Activated CD8-positive, alpha-beta memory T cell treated with anti-CD3 and anti-CD28 coated beads, Interleukin-2, amount 50 U/mL, for 4 hours (primary cell): ENCODE data around the gene SLC12A4.
"Not testable (repeated sequence)": the region's sequence is repeated elsewhere in the genome, so short reads cannot be mapped to it uniquely, and the experiment has no call there.

Experiments
- DNase-seq: peaks from one replicate; pipeline ENCODE4 v3.0.0-alpha.2; 2020

Gene SLC12A4

DNA sequence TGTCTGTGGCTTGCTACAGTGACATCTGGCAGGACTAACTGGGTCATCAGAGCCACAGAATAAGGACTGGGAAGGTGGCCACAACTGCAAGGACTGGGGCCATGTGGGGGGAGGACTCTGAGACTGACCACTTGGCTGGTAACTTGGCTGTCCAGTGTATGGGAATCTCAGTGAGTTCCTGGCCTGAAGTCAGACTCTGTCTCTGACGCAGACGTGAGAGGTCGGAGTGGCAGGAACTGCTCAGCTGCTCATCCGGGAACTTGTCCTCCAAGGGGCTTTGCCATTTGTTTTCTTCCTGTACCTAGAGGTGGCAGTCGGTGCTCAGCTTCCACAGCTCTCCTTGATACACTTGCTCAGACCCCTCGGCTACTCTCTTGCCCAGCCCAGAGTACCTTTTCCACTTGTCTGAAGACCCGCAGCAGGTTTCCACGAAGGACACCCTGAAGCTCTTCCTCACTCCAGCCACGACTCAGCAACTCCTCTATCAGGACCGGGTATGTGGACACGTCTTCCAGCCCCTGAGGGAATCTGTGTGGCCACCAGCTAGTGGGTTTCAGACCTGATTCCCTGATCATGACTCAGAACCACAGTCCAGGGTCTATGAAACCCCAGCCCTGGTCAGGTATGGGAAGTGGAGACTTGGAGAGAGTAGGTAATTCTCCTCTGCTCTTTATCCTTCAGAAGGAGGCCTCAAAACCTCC is 19.2 kb upstream of the SLC12A4 start:
- no peak for DNase-seq

DNA sequence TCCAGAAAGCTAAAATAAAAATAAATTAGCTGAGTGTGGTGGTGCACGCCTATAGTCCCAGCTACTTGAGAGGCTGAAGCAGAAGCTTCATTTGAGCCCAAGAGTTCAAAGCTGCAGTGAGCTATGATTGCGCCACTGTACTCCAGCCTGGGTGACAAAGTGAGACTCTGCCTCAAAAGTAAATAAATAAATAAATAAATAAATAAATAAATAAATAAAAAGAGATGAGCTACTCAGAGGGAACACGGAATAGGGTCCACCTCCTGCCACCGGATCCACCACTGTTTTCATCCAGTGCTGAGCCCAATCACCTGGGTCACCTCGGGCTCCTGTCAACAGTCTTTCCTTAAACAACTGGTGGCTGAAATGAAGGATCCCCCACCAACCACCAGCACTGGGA is 18.5 kb upstream of the SLC12A4 start:
- DNase-seq = no peak

DNA sequence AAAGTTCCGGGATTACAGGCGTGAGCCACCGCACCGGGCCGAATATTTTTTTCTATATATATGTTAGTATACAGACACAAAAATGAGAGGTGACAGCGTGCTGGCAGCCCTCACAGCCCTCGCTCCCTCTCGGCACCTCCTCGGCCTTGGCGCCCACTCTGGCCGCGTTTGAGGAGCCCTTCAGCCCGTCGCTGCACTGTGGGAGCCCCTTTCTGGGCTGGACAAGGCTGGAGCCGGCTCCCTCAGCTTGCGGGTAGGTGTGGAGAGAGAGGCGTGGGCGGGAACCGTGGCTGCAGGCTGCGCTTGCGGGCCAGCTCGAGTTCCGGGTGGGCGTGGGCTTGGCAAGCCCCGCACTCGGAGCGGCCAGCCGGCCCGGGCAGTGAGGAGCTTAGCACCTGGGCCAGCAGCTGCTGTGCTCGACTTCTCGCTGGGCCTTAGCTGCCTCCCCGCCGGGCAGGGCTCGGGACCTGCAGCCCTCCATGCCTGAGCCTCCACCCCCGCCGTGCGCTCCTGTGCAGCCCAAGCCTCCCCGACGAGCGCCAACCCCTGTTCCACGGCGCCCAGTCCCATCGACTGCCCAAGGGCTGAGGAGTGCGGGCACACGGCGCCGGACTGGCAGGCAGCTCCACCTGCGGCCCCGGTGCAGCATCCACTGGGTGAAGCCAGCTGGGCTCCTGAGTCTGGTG is 13.7 kb upstream of the SLC12A4 start:
- no peak for DNase-seq

DNA sequence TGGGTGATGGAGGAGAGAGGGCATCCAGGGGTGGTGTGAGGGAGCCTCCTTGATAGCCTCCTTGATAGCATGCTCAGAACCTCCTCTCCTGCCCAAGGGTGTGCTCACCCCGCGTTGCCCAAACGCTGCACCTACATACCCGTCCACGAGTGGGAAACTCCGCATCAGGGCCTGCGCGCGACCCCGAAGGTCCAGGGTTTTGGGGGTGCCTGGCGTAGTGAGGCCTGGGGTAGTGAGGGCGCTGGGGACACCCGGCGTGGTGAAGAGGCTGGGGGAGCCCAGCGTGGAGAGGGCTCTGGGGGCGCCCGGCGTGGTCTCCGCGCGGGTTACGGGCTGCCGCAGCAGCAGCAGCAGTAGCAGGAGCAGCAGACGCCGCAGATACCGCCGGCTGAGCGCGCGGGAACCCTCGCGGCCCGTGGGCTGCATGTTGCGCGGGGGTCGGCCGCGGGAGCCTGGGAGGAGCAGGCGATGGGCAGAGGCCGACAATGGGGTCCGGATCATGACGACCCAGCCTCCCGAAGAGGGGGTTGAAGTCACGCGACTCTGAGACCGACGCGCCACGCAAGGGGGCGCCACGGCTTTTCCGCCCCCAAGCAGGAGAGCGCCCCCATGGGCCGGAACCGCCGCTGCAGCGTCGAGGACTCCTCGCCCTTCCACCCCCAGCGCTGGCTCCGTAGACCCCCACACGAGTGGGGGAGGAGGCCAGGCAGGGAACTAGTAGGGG is 11.7 kb upstream of the SLC12A4 start, which contains the start of gene DPEP3:
Gene DPEP3 (minus strand): TSS at position 545 of the 724 bp plus-strand sequence. CDS start 119 bp downstream, at position 426.
- DNase-seq = no peak

DNA sequence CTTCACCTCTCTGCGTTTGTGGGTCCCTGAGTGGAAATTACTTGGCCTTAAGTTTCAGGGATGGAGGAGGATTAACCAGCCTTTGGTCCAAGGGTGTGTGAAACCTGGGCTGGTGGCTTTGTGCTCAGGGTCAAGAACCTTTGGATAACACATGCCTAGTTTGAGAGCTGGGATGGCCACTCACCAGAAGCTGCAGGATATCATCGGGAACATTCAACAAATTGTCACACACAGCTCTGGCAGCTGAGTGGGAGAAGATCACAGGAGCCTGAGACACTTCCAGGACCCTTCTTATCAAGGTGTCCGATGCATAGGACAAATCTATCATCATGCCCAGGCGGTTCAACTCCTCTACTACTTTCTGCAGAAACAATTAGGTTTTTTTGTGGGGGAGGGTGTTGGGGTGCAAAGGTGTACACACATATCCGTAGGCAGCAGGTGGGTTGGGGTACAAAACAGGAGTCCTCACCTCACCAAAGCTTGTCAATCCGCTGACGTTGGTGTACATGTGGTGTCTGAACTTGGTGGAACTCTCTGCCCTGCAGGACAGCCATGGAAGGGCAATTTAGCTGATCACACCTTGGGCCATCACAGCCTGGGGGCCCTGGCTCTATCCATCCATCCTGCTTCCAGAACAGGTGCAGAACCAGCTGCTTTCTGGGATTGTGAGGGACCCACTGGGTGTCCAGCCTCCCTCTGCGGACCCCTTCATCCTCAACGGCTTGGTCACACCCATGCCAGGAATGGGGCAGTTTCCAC is 9.2 kb upstream of the SLC12A4 start:
- no peak for DNase-seq

DNA sequence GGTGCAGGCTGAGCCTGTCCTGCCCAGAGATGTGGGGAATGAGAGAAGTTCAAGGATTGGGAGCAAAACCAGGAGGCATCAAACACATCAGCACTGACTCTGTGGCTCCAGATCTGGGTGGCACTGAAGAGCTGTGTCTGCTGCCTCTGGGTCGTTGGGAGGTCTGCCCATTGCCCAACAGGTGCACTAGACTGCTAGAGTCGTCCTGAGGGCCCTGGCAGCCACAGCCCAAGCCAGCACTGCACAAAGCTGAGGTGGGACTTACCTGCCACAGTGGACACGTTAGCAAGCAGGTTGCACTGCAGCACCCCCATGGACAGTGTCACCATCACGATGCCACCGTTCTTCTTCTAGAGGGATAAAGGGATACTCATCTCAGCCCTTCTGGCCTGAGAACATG is 8.6 kb upstream of the SLC12A4 start:
- no peak for DNase-seq

DNA sequence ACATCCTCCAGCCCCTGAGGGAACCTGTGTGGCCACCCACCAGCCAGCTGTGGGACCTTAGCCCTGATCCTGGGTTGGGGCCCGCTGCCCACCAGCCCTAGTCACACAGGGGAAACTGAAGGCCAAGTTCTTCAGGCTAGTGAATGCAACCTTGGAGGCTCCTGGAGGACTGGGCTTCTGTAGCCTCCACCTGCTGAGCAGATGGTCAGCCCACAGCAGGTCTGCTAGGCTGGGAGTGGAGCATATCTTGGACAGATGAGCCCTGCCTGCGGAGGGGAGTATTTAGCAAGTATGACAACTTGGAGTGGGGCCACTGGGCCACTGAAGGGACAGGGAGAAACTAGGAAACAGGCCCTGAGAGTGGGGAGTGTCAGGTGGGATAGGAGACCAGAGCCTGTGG is 7.8 kb upstream of the SLC12A4 start:
- no peak for DNase-seq

DNA sequence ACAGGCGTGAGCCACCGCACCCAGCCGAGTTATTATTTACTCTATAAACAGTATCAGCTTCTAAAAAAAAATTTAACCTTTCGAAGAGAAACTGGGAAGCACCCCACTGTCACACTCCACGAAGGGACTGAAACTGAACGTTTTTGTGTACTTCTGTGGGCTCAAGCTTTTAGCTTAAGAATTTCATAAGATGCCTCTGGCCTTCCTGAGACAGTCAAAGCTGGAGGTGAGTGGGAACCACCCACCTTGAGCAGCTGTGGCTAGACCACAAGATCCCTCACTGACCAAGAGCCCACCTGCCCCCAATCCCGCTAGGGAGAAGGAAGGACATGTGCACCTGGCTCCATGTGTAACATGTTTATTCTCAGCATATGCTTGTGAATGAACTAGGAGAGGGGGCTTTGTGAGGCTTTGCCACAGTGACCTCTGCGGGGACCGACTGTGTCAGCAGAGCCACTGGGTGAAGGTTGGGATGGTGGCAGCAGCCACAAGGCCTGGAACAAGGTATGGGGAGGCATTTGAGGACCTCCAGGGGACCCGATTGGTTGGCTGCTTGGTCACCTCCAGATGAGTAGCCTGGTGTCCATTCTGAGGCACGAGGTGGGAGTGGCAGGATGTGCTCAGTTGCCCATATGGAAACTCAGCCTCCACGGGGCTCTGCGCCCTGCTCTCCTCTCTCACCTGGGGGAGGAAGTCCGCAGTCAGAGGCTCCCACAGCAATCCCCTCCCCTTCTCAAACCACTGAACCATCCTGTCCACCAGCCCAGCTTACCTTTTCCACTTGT is 7.1 kb upstream of the SLC12A4 start:
- DNase-seq = no peak

DNA sequence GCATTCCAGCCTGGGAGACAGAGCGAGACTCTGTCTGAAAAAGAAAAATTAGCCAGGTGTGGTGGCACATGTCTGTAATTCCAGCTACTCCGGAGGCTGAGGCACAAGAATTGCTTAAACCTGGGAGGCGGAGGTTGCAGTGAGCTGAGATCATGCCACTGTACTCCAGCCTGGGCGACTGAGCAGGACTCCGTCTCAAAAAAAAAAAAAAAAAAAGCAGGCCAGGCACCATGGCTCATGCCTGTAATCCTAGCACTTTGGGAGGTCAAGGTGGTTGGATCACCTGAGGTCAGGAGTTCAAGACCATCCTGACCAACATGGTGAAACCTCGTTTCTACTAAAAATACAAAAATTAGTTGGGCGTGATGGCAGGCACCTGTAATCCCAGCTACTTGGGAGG is 3.8 kb upstream of the SLC12A4 start:
- DNase-seq = not testable (repeated sequence)

DNA sequence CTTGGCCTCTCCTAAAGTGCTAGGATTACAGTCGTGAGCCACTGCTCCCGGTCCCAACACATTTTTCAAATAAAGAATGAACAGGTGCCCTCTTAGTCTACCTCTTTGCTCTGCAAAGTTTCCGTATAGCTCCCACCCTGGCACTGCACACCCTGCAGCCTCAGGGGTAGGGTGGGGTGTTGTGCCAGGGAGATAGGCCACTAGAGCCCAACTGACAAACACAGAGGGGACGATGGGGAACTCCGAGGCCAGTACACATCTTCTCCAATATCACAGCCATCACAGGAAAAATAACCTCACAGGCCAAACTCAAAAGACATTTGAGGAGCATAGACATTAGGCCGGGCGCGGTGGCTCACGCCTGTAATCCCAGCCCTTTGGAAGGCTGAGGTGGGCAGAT is 2.7 kb upstream of the SLC12A4 start:
- no peak for DNase-seq

DNA sequence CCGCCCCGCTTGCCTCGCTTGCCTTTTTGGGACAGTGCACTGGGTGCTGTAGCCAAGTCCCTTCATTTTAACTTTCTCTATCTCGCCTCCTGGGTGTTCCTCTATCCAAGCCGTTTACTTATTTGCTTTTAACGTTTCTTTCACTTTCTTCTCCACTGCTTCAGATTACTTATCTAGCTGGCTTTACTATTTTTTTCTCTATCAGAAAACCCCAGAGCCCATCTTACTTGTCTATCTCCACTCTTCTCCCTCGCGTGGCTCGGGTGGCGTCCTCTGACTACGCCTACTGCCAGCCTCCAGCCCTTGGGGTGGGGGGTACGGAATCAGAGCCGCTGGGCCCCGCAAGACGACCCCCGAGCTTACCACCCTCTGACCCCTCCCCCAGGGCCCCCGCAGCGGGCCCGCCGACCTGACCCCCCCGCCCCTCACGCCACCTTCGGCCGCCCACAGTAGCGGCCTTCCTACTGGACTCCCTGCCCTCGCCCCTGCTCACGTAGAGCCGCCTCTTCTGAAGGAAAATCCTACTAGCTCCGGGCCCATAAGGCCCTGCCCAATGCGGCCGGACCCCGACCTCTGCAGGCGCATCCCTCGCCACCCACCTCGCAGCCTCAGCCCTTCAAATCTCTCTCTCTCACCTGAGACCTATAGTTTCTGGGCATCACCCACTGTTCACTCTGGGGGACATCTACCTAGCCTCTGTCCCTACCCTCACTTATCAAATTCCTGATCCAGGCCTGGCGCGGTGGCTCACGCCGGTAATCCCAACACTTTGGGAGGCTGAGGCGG is 1.0 kb upstream of the SLC12A4 start:
- no peak for DNase-seq

DNA sequence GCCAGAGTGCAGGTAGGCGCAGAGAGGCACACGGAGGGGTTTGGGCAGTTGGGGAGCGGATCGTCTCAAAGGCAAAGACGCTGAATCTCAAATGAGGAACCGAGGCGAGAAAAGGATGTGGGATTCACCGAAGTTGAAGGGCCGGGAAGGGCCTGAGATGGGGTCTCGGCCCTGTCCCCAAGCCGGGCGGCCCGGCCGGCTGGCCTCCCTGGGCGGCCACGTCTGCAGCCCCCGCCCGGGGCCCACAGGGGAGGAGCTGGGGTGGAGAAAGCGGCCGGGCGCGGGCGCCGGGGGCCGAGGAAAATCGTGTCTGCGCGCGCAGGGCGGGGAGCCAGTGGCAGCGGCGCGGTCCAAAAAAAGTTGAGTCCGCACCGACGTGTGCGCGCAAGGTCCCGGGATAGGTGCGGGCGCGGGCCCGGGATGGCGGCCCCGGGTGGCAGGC is 458 bp downstream of the SLC12A4 start:
- no peak for DNase-seq

DNA sequence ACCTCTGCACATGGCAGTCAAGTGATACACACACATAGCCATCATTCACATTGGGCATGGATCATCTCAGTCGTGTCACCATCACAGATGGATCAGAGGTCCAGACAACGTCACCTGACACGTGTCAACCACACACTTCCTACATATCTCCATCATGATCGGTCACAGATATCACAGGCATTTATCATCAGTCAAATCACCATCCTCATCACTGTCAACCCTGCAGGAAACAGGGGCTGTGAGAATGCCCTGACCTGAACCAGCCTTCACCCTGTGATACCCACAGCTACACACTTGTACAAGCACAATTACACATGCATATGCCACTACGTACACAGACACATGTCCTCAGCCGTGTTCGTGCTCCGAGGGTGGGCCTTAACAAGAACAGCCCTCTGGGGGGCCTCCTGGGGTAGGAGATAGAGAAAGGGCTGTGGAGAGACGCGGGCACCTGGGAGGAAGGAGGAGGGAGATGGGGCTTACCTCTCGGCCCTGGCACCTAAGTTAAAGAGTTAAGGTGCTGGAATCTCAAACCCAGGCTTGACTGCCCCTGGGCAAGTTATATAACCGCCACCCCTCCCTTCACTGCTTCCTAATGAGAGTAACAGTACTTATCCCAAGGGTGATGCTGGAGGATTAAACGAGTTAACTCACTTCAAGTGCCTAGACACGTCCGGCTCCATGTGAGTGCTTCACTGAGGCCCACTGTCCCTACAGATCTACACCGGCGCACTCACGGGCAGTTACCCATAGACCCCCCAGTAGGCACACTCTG is 1.1 kb downstream of the SLC12A4 start:
- no peak for DNase-seq

DNA sequence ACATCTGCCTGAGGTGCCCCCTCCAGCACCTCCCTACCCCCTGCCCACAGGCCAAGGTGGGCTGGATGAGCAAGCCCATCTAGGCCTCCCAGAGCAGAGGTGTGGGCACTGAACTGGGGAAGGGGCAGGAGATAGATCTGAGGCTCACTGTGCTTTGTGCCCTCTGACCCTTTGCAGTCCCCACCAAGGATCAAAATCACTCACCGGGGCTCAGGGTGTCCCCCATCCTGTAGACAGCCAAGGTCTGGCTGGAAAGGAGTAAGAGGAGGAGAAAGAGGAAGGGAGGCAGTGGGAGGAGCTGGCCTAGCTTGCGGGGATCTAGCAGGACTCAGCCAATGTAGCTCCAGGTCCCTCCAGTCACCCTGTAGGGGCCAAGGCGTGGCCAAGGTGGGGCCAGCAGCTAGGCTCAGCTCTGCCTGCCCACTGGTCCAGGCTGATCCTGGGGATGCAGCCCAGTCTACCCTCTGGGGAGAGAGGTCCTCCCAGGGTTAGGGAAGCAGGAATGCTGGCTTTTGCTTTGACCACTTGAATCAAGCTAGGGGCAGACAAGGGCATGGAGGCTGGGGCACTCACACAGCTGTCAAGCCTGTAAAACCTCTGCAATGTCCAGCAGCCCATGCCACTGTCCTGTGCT is 1.8 kb downstream of the SLC12A4 start:
- DNase-seq = no peak

DNA sequence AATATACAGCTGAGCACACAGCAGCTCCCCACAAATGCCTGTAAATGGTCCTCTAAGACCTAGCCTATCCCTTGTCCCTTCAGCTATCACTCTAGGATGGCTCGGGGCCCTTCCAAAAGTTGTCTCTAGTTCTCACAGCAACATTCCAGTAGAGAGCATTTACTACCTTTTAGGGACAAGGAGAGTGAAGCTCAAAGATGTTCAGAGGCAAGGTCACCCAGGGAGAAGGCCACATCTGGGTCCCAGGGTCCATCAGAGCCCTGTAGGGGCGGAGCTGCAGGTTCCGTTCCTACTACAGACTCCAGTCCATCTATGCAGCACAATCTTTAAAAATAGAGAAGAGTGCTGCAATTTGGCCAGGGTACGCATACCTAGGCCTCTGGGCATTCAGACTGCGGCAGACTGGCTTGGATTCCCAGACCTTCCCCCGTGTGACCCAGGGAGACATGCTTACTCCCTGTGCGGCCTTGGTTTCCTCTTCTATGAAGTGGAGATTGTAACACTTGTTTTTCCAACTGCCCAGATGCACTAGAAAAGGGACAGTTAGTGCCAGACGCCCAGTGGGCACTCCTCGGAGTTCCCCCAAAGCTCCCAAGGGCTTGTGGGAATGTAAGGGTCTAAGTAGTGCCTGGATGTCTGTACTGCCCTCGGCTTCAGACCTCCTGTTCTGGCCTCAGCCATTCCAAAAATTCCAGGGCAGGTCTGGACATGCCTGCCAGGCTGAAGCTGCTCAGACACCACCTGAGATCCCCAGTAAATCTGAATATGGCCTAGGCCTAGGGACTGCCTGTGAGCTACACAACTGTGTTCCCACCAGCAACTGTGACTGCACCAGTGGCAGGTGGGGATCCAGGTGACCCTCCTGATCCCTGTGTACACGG is 2.5 kb downstream of the SLC12A4 start:
- no peak for DNase-seq

DNA sequence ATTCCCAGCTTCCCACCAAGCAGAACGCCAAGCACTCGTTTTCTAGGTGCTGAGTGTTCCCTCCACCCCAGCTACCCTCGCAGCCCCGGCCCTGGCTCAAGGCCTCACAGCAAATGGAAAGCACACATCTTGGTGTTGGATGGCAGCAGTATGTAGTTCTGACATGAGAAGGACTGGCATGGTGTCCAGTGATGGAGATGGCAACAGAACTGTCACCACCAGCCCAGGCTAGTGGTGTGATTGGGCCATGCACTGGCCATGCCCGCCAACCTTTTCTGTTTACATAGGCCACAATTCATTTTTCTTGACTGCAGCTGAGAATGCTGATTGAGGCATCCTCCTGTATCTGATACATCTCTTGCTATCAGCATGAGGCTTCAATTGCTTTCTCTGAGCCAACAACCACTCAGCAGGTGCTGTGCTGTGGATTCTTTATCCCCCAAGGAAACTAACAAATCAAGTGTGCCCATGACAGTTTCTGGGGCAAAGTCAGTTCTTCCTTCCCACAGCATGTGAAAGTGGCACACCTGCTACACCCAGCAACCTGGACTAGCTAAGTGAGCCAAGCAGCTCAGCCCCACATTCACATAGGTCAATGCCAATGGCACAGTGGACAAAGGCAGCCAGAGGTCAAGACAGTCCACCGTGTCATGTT is 3.8 kb downstream of the SLC12A4 start:
- DNase-seq = no peak

DNA sequence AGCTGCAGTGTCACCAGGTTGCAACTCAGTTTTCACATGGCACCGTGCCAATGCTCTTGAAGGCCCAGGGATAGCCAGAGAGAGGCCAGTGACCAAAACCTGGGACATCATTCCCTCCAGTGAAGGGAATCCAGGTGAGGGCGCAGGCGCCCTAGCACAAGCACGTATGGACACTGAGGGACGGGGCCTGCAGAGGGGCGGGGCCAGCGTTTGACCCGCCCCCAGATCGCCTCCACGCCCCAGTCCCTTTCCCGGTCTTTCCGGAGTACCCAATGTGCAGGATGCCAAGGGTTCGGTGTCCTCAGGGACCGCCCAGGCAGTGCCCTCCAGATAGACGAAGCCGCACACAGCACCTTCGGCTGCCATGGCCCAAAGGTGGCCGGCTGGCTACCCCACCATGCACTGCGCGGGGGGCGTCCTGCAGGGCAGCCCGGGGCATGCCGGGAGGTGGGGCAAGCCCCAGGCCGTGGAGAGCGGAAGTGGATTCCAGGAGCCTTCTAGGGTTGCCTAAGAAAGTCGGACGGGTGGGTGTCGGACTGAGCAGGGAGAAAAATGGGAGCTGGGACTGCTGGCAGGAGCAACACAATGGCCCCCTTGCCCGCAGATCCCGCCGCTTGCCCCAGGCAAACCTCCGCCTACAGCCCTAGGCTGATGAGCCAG is 4.6 kb downstream of the SLC12A4 start:
- no peak for DNase-seq

DNA sequence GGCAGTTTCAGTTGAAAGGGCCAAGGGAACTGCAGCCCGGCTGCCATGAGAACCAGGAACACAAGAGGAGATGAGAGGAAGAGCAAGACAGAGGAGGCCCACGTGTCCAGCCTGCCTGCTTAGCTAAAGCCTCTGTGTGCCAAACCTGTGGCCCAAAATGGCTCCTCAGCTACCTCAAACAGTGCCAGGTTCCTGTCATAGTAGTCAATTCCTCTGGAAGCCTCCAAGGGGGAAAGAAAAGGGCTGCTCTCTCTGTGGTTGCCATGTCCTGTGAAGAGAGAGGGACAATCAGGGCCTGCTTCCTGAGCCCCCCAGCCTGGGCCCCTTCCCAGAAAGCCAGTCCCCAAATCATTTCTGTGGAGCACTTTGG is 5.2 kb downstream of the SLC12A4 start:
- no peak for DNase-seq
